GM23248 (cell line): ENCODE measurements around the gene SEMA3F.

Experiments used
- EZH2 ChIP-seq: fragments of 200-600 bp; sonication (generic); IDR thresholded peaks from 2 replicates; pipeline ENCODE4 v1.6.1; 2018; ENCODE audit warnings: antibody characterized with exemption, mild to moderate bottlenecking; ENCODE audit not compliant: insufficient read depth, poor library complexity, severe bottlenecking
- EZH2phosphoT487 ChIP-seq: fragments of 200-600 bp; sonication (generic); IDR thresholded peaks from 2 replicates; pipeline ENCODE4 v1.6.1; 2018; ENCODE audit warnings: antibody characterized with exemption, moderate library complexity, mild to moderate bottlenecking, low read depth; ENCODE audit not compliant: insufficient read depth

DNA sequence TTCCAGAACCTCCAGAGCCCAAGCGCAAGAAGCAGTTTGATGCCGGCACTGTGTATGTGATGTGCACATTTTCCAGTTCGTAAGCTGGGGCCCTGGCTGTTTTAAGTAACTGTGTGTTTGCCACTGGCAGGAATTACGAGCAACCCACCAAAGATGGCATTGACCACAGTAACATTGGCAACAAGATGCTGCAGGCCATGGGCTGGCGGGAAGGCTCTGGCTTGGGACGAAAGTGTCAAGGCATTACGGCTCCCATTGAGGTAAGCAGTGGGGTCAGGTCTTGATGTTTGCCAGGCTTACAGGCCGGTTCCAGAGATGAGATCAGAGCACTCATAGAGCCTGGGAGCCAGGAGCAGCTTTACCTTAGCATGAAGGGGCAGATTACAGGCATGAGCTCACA lies 38.0 kb upstream of the SEMA3F start:
- TF ChIP-seq EZH2phosphoT487 (no peak), EZH2 (no peak)
